HepG2 (cell line): ENCODE data around the gene IFNLR1. TPM values are rescaled to one million over a fixed set of nuclear protein-coding genes. Genes with fewer than 3 reads are reported as not detected.

Experiments used
- ATAC-seq: fragments of 200-7000 bp; cut with Tn5 transposase; 3 replicates; pipeline ENCODE4 v1.9.1; 2020; ENCODE audit warnings: mild to moderate bottlenecking, moderate library complexity
- BruUV-seq: library from RNA; stranded (reverse); fragments of 400-500 nt; replicated peaks from 2 replicates; lab custom pipeline; 2021; lab: Mats Ljungman, UMichigan
- CTCF ChIA-PET: fragments of 300-600 bp; formaldehyde crosslinking; extraction: SDS; loops from one replicate; lab custom pipeline; 2021; ENCODE audit warnings: low total read pairs, inconsistent platforms, low intra/inter-chr PET ratio; lab: Yijun Ruan, JAX
- POLR2A ChIA-PET: fragments of 350-600 bp; sonication (Branson Sonifier 250); formaldehyde crosslinking; loops from one replicate; lab custom pipeline; 2020; ENCODE audit warnings: antibody characterized with exemption, inconsistent platforms; lab: Yijun Ruan, JAX
- DNase-seq: peaks from one replicate; pipeline ENCODE4 v3.0.0-alpha.2; 2015; ENCODE audit warnings: low spot score
- FAIRE-seq: peaks from 3 replicates; lab custom pipeline; 2011; peaks lifted over from hg19 to GRCh38; lab: Jason Lieb, UNC
- H2AFZ ChIP-seq: one replicate; pipeline ENCODE4 v1.6.1; 2011; ENCODE audit warnings: low read length, inconsistent platforms
- H3K27ac ChIP-seq: fragments of 300-600 bp; 3 replicates; pipeline ENCODE4 v1.8.0; 2011; ENCODE audit warnings: mixed run types, mild to moderate bottlenecking, mixed read lengths, low read length, inconsistent platforms; ENCODE audit not compliant: insufficient read depth; ENCODE audit errors: extremely low read length
- H3K27me3 ChIP-seq, 2 experiments: fragments of 200-600 bp in 1 of 2; 2 replicates in 1 of 2; 3 replicates in 1 of 2; pipeline versions ENCODE4 v1.6.0 to v1.8.0; 2011; ENCODE audit warnings: low read length in 2 of 2, mild to moderate bottlenecking in 2 of 2, moderate library complexity in 2 of 2, inconsistent platforms in 1 of 2; ENCODE audit not compliant: insufficient read depth in 2 of 2, control insufficient read depth in 1 of 2
- H3K36me3 ChIP-seq, 2 experiments: fragments of 200-600 bp in 1 of 2; replicated peaks in 1 of 2; 2 replicates in 1 of 2; 3 replicates in 1 of 2; pipeline versions ENCODE4 v1.5.1 to v1.8.0; 2011; ENCODE audit warnings: low read length in 2 of 2, inconsistent platforms in 1 of 2; ENCODE audit not compliant: insufficient read depth in 2 of 2, control insufficient read depth in 1 of 2
- H3K4me1 ChIP-seq: 2 replicates; pipeline ENCODE4 v1.5.1; 2012; ENCODE audit warnings: low read length, inconsistent platforms; ENCODE audit not compliant: insufficient read depth
- H3K4me2 ChIP-seq: 2 replicates; pipeline ENCODE4 v1.6.0; 2011; ENCODE audit warnings: low read depth, low read length, inconsistent platforms
- H3K4me3 ChIP-seq, 3 experiments: fragments of 200-600 bp in 1 of 3; sonication (generic), shearing (Covaris generic) in 1 of 3; replicated peaks in 1 of 3; 2 replicates each; pipeline ENCODE4 v1.5.1; 2011 to 2016; ENCODE audit warnings: low read length in 3 of 3, inconsistent platforms in 2 of 3, low read depth in 2 of 3, mild to moderate bottlenecking in 2 of 3, control low read depth in 1 of 3, mixed read lengths in 1 of 3; ENCODE audit not compliant: insufficient read depth in 1 of 3
- H3K79me2 ChIP-seq: one replicate; pipeline ENCODE4 v1.6.1; 2011; ENCODE audit warnings: low read length, inconsistent platforms; ENCODE audit not compliant: insufficient read depth
- H3K9ac ChIP-seq: 2 replicates; pipeline ENCODE4 v1.6.0; 2011; ENCODE audit warnings: mild to moderate bottlenecking, low read depth, low read length, inconsistent platforms; ENCODE audit not compliant: insufficient read depth
- H3K9me3 ChIP-seq: 2 replicates; pipeline ENCODE4 v1.5.1; 2012; ENCODE audit warnings: mild to moderate bottlenecking, low read length
- H4K20me1 ChIP-seq: 2 replicates; pipeline ENCODE4 v1.6.0; 2011; ENCODE audit warnings: inconsistent platforms, mild to moderate bottlenecking, low read length, moderate library complexity; ENCODE audit not compliant: insufficient read depth
- HOXA7 ChIP-seq: sonication (generic); formaldehyde crosslinking; IDR thresholded peaks from 2 replicates; pipeline ENCODE4 v1.8.1; 2022; ENCODE audit warnings: mild to moderate bottlenecking, missing genetic modification reagents, moderate library complexity
- KDM1A ChIP-seq: IDR thresholded peaks from 2 replicates; pipeline ENCODE4 v1.6.1; 2016; ENCODE audit warnings: missing compliant biosample characterization
- REPIN1 ChIP-seq: sonication (generic); formaldehyde crosslinking; IDR thresholded peaks from 2 replicates; pipeline ENCODE4 v1.8.0; 2022; ENCODE audit warnings: missing genetic modification reagents, low read depth, mild to moderate bottlenecking, borderline replicate concordance
- TBX2 ChIP-seq: sonication (generic); formaldehyde crosslinking; IDR thresholded peaks from 2 replicates; pipeline ENCODE4 v1.5.0; 2020; ENCODE audit warnings: missing genetic modification reagents, mild to moderate bottlenecking, borderline replicate concordance
- YY1 ChIP-seq: IDR thresholded peaks from 2 replicates; pipeline ENCODE4 v1.6.1; 2011; ENCODE audit warnings: low read length, low read depth, moderate library complexity, mild to moderate bottlenecking; ENCODE audit not compliant: insufficient read depth, insufficient replicate concordance
- ZFP90 ChIP-seq: sonication (generic); formaldehyde crosslinking; IDR thresholded peaks from 2 replicates; pipeline ENCODE4 v1.8.0; 2022; ENCODE audit warnings: missing genetic modification reagents, mild to moderate bottlenecking, inconsistent platforms, borderline replicate concordance
- ZNF547 ChIP-seq: sonication (generic); formaldehyde crosslinking; IDR thresholded peaks from 2 replicates; pipeline ENCODE4 v1.5.1; 2020; ENCODE audit warnings: mild to moderate bottlenecking, missing genetic modification reagents
- ZNF737 ChIP-seq: sonication (generic); formaldehyde crosslinking; IDR thresholded peaks from 2 replicates; pipeline ENCODE4 v1.5.0; 2020; ENCODE audit warnings: missing genetic modification reagents, mild to moderate bottlenecking, borderline replicate concordance
- ZSCAN25 ChIP-seq: sonication (generic); formaldehyde crosslinking; IDR thresholded peaks from 2 replicates; pipeline ENCODE4 v1.8.0; 2022; ENCODE audit warnings: mild to moderate bottlenecking, missing genetic modification reagents
- WGBS: methylation state at CpG from one replicate; pipeline ENCODE4 v1.1.6; 2017; ENCODE audit warnings: low lambda C conversion rate; 5-methylcytosine and 5-hydroxymethylcytosine counted together
- in situ Hi-C: cut with HindIII; loops from 2 replicates; pipeline ENCODE4 v1.10.0; 2017; ENCODE audit warnings: low pct_unique_long_range_greater_than_20kb; ENCODE audit not compliant: extremely low pct_ligation_motif_present
- intact Hi-C: fragments of 100-400 bp; cut with micrococcal nuclease; formaldehyde crosslinking; loops from one replicate; pipeline ENCODE4 v1.10.0; 2022; ENCODE audit not compliant: unreplicated experiment
- polyA plus RNA-seq, 8 experiments: library from polyadenylated mRNA; depleted of rRNA in 3 of 8; stranded (reverse) in 7 of 8; unstranded in 1 of 8; fragments of >200 nt; fragmentation: Illumina TruSeq in 4 of 8; extraction: Trizol in 4 of 8; gene quantifications; 2 replicates each; pipeline versions ENCODE4 v1.2.1 to v1.2.3, GENCODE V29; 2011 to 2016; ENCODE audit warnings: low read depth in 4 of 8, missing spikeins in 1 of 8, mixed read lengths in 1 of 8; ENCODE audit not compliant: insufficient read depth in 1 of 8
- total RNA-seq, 5 experiments: library from RNA; depleted of rRNA; stranded (reverse); fragments of >200 nt; fragmentation: Illumina TruSeq; extraction: Trizol; gene quantifications; 2 replicates each; pipeline ENCODE4 v1.2.3, GENCODE V29; 2016; ENCODE audit warnings: low read depth in 1 of 5
- TF ChIP-seq, protein P1 (sequence below): sonication (generic); formaldehyde crosslinking; IDR thresholded peaks from 2 replicates; pipeline ENCODE4 v1.8.1; 2022; ENCODE audit warnings: low read depth, mild to moderate bottlenecking, missing genetic modification reagents
- TF ChIP-seq, protein P2 (sequence below): sonication (generic); formaldehyde crosslinking; IDR thresholded peaks from 2 replicates; pipeline ENCODE4 v1.4.0; 2020; ENCODE audit warnings: low read depth, missing genetic modification reagents
- TF ChIP-seq, protein P3 (sequence below): sonication (generic); formaldehyde crosslinking; IDR thresholded peaks from 2 replicates; pipeline ENCODE4 v1.4.0; 2020; ENCODE audit warnings: missing genetic modification reagents, low read depth, mild to moderate bottlenecking, borderline replicate concordance

IFNLR1 gene
- total and polyA plus RNA-seq, 2 of the 13 experiments (the other 11 are each of a cell fraction or from before 2014, with no cell fraction given) = 3.8 to 8.5 TPM

DNA sequence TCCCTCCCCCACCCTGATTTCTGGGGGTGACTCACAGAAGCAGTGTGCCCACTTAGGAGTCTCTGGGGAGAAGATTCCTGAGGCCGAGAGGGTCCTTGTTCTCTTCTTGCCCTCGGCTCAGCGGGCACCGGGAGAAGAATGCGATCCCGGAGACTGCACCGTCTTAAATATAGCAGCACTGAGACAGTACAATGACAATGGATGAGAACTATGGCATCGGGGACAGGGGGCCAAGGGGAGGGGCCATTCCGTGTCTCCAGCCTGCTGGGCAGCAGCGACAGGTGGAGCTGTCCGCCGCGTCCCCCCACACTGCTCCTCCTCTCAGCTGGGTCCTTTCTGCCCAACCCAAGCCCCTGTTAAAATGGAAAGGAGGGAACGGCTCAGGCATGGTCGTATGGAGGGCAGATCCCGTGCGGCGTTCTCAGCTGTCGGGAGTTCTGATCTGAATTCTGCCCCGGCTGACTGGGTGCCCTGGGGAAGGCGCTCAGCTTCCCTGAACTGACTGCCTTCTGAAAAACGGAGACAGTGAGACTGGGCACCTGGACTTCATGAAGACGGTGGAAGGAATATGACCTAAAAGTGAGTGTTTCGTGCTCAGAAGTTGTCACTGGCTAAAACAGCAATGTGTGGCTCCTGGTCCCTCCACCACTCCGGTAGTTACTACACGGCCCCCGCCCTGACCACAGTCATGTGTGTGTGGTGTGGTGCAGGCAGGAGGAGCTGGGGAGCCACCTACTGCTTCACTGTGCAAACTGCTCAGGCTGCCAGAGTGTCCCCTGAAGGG lies 74.9 kb downstream of the IFNLR1 start, which contains the start of gene MYOM3:
Gene MYOM3, minus strand, starts transcription at position 140 of the 784 bp plus-strand sequence. CDS start 3,499 bp downstream, outside the sequence.
- intact Hi-C loops = loop anchor here (1.0 to 5.0 kb wide), 2 partner anchors 41 to 75 kb away; partner anchors contain the start of gene IFNLR1
- DNase-seq (peak; percentile 62), FAIRE-seq (peak; percentile 72), ATAC-seq (peak; percentile 82)
- no TSS peak for BruUV-seq
- H3K4me3 ChIP-seq = peak within 1 kb of the TSS; percentile 14 to 59 (median 52); a peak in 5 of 6 replicates
- peaks cover 0 to 1% of the 10 kb centered on the region in 2 experiments; a peak in 1 of 5 replicates for H3K27me3 ChIP-seq
- H3K4me2 ChIP-seq = peak within 1 kb of the TSS; percentile 96
- in situ Hi-C loops = no loop called here
- no peaks in the 10 kb centered on the region for H4K20me1 ChIP-seq
- H3K9me3 ChIP-seq = no peaks in the 10 kb centered on the region
- peaks cover 2% of the 10 kb centered on the region for H3K79me2 ChIP-seq
- WGBS = 44% methylated on average over 9 of the region's 27 CpGs
- no peak within 1 kb of the TSS for H2AFZ ChIP-seq
- ChIA-PET CTCF (interaction anchor here (1.8 kb wide), 1 partner anchor 41 kb away, joined by 13 read pairs; no protein-coding TSS in a partner anchor), POLR2A (interaction anchor here (1.0 to 1.8 kb wide), 8 partner anchors 8 to 301 kb away, joined by 3 to 9 read pairs (median 3); partner anchors contain the start of genes IL22RA1 and STPG1)
- H3K36me3 ChIP-seq = no peaks in the 10 kb centered on the region
- peak within 1 kb of the TSS; percentile 21 for H3K9ac ChIP-seq
- H3K4me1 ChIP-seq = peaks cover 99% of the 10 kb centered on the region
- H3K27ac ChIP-seq = no peak within 1 kb of the TSS
- TF ChIP-seq HOXA7 (CRISPR knock-in tag) = no peak
- no peak for TF ChIP-seq YY1
- TF ChIP-seq, protein P1, sequence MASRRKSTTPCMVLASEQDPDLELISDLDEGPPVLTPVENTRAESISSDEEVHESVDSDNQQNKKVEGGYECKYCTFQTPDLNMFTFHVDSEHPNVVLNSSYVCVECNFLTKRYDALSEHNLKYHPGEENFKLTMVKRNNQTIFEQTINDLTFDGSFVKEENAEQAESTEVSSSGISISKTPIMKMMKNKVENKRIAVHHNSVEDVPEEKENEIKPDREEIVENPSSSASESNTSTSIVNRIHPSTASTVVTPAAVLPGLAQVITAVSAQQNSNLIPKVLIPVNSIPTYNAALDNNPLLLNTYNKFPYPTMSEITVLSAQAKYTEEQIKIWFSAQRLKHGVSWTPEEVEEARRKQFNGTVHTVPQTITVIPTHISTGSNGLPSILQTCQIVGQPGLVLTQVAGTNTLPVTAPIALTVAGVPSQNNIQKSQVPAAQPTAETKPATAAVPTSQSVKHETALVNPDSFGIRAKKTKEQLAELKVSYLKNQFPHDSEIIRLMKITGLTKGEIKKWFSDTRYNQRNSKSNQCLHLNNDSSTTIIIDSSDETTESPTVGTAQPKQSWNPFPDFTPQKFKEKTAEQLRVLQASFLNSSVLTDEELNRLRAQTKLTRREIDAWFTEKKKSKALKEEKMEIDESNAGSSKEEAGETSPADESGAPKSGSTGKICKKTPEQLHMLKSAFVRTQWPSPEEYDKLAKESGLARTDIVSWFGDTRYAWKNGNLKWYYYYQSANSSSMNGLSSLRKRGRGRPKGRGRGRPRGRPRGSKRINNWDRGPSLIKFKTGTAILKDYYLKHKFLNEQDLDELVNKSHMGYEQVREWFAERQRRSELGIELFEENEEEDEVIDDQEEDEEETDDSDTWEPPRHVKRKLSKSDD (CRISPR knock-in tag) = no peak
- TF ChIP-seq REPIN1 (CRISPR knock-in tag) = no peak
- peak; percentile 40; the same call in 1 of the 2 replicates for TF ChIP-seq TBX2 (CRISPR knock-in tag)
- TF ChIP-seq, protein P2, sequence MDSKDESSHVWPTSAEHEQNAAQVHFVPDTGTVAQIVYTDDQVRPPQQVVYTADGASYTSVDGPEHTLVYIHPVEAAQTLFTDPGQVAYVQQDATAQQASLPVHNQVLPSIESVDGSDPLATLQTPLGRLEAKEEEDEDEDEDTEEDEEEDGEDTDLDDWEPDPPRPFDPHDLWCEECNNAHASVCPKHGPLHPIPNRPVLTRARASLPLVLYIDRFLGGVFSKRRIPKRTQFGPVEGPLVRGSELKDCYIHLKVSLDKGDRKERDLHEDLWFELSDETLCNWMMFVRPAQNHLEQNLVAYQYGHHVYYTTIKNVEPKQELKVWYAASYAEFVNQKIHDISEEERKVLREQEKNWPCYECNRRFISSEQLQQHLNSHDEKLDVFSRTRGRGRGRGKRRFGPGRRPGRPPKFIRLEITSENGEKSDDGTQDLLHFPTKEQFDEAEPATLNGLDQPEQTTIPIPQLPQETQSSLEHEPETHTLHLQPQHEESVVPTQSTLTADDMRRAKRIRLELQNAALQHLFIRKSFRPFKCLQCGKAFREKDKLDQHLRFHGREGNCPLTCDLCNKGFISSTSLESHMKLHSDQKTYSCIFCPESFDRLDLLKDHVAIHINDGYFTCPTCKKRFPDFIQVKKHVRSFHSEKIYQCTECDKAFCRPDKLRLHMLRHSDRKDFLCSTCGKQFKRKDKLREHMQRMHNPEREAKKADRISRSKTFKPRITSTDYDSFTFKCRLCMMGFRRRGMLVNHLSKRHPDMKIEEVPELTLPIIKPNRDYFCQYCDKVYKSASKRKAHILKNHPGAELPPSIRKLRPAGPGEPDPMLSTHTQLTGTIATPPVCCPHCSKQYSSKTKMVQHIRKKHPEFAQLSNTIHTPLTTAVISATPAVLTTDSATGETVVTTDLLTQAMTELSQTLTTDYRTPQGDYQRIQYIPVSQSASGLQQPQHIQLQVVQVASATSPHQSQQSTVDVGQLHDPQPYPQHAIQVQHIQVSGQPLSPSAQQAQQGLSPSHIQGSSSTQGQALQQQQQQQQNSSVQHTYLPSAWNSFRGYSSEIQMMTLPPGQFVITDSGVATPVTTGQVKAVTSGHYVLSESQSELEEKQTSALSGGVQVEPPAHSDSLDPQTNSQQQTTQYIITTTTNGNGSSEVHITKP (CRISPR knock-in tag) = no peak
- no peak for TF ChIP-seq KDM1A (CRISPR knock-in tag)
- TF ChIP-seq ZFP90 (CRISPR knock-in tag) = no peak
- TF ChIP-seq ZSCAN25 (CRISPR knock-in tag) = peak; percentile 54; the same call in 1 of the 2 replicates
- TF ChIP-seq, protein P3, sequence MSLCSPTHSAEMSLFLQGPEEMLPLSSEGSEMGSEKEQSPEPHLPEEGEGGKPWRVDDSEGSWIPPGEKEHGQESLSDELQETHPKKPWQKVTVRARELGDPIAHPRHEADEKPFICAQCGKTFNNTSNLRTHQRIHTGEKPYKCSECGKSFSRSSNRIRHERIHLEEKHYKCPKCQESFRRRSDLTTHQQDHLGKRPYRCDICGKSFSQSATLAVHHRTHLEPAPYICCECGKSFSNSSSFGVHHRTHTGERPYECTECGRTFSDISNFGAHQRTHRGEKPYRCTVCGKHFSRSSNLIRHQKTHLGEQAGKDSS = peak; percentile 59; the same call in 1 of the 2 replicates
- 0 out of 2 replicates have a peak, but pooled peaks have one; percentile 15 for TF ChIP-seq ZNF547 (CRISPR knock-in tag)
- TF ChIP-seq ZNF737 (CRISPR knock-in tag) = no peak
